ACC112 (cell line): ENCODE measurements around the gene MMP15.
"Not testable (repeated sequence)": the region's sequence is repeated elsewhere in the genome, so short reads cannot be mapped to it uniquely, and the experiment has no call there.

Source experiments
- H2AFZ ChIP-seq: fragments of 200-600 bp; sonication (generic); one replicate; pipeline ENCODE4 v1.6.0; 2017; ENCODE audit warnings: antibody characterized with exemption, low read length; ENCODE audit not compliant: unreplicated experiment
- H3K27ac ChIP-seq: fragments of 200-600 bp; sonication (generic); 2 replicates; pipeline ENCODE4 v1.5.1; 2014; ENCODE audit warnings: low read depth, mild to moderate bottlenecking, antibody characterized with exemption, low read length, moderate library complexity
- H3K27me3 ChIP-seq: fragments of 200-600 bp; sonication (generic); 2 replicates; pipeline ENCODE4 v1.6.1; 2014; ENCODE audit warnings: mild to moderate bottlenecking, antibody characterized with exemption, low read length, moderate library complexity, mixed read lengths; ENCODE audit not compliant: insufficient read depth
- H3K36me3 ChIP-seq: fragments of 200-600 bp; sonication (generic); 2 replicates; pipeline ENCODE4 v1.6.1; 2016; ENCODE audit warnings: mild to moderate bottlenecking, antibody characterized with exemption, low read length, moderate library complexity, mixed read lengths; ENCODE audit not compliant: insufficient read depth
- H3K4me1 ChIP-seq: fragments of 200-600 bp; sonication (generic); one replicate; pipeline ENCODE4 v1.6.1; 2016; ENCODE audit warnings: low read length, mixed read lengths; ENCODE audit not compliant: insufficient read depth, unreplicated experiment, control insufficient read depth
- H3K4me3 ChIP-seq: fragments of 200-600 bp; sonication (generic); 2 replicates; pipeline ENCODE4 v1.5.1; 2014; ENCODE audit warnings: mild to moderate bottlenecking, low read depth, low read length
- H3K79me2 ChIP-seq: fragments of 200-600 bp; sonication (generic); one replicate; pipeline ENCODE4 v1.6.0; 2016; ENCODE audit warnings: low read length; ENCODE audit not compliant: control insufficient read depth, unreplicated experiment, insufficient read depth

The MMP15 gene

GRCh38 chr16:58053682-58054005 is 28.1 kb downstream of the MMP15 start:
- Histone ChIP-seq H3K4me3 (no peak overlapping the region), H3K4me1 (no peaks in the 10 kb centered on the region), H3K27ac (no peak overlapping the region), H3K36me3 (no peaks in the 10 kb centered on the region), H2AFZ (no peak overlapping the region), H3K27me3 (peaks cover 21% of the 10 kb centered on the region), H3K79me2 (no peaks in the 10 kb centered on the region)

DNA sequence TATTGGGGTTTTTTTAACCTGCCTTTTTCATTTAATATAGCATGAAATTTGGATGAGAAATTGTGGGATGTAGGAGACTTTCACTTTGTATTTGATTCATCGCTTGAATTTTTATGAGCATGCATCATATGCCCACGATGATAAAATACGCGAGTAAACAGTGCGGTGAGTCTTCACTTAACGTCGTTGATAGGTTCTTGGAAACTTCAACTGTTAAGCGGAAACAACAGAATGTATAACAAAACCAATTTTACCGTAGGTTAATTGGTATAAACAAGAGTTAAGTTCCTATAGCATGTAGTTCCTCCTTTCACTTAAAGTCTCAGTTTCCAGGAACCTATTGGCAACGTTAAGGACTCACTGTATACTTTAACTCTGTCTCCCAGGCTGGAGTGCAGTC is 28.7 kb downstream of the MMP15 start:
- H3K36me3 ChIP-seq = no peaks in the 10 kb centered on the region
- no peaks in the 10 kb centered on the region for H3K4me1 ChIP-seq
- peaks cover 21% of the 10 kb centered on the region for H3K27me3 ChIP-seq
- H3K27ac ChIP-seq = no peak overlapping the region
- H3K79me2 ChIP-seq = no peaks in the 10 kb centered on the region
- no peak overlapping the region for H2AFZ ChIP-seq
- no peak overlapping the region for H3K4me3 ChIP-seq

- Histone ChIP-seq H3K79me2 (no peaks in the 10 kb centered on the region), H2AFZ (no peak overlapping the region), H3K4me1 (no peaks in the 10 kb centered on the region), H3K27ac (no peak overlapping the region), H3K4me3 (no peak overlapping the region), H3K36me3 (no peaks in the 10 kb centered on the region), H3K27me3 (peaks cover 21% of the 10 kb centered on the region)
These were observed 31.0 kb downstream of the MMP15 start for GRCh38 chr16:58056580-58056979.

GRCh38 chr16:58057121-58057520 is 31.6 kb downstream of the MMP15 start:
- H3K27ac ChIP-seq = no peak overlapping the region
- no peak overlapping the region for H2AFZ ChIP-seq
- peaks cover 21% of the 10 kb centered on the region for H3K27me3 ChIP-seq
- H3K4me1 ChIP-seq = no peaks in the 10 kb centered on the region
- H3K79me2 ChIP-seq = no peaks in the 10 kb centered on the region
- H3K36me3 ChIP-seq = no peaks in the 10 kb centered on the region
- no peak overlapping the region for H3K4me3 ChIP-seq

GRCh38 chr16:58057784-58058183 is 32.2 kb downstream of the MMP15 start:
- Histone ChIP-seq H3K27ac (no peak overlapping the region), H2AFZ (no peak overlapping the region), H3K79me2 (no peaks in the 10 kb centered on the region), H3K36me3 (no peaks in the 10 kb centered on the region), H3K4me3 (no peak overlapping the region), H3K27me3 (peaks cover 21% of the 10 kb centered on the region), H3K4me1 (no peaks in the 10 kb centered on the region)

- no peak overlapping the region for H2AFZ ChIP-seq
- peaks cover 6% of the 10 kb centered on the region; the same call in 1 of the 2 replicates for H3K27me3 ChIP-seq
These were observed 37.3 kb downstream of the MMP15 start for GRCh38 chr16:58062821-58063220.

GRCh38 chr16:58063377-58064076 is 38.0 kb downstream of the MMP15 start:
- Histone ChIP-seq H2AFZ (no peak overlapping the region), H3K27ac (no peak overlapping the region), H3K36me3 (no peaks in the 10 kb centered on the region), H3K4me3 (no peak overlapping the region), H3K27me3 (no peaks in the 10 kb centered on the region; the same call in 1 of the 2 replicates), H3K4me1 (no peaks in the 10 kb centered on the region), H3K79me2 (no peaks in the 10 kb centered on the region)

More at GRCh38 chr16:58062821-58063220, 37.3 kb downstream of the MMP15 start:
- H3K36me3 ChIP-seq = no peaks in the 10 kb centered on the region
- no peaks in the 10 kb centered on the region for H3K4me1 ChIP-seq
- no peak overlapping the region for H3K4me3 ChIP-seq
- H3K79me2 ChIP-seq = no peaks in the 10 kb centered on the region
- H3K27ac ChIP-seq = no peak overlapping the region

- Histone ChIP-seq H3K79me2 (no peaks in the 10 kb centered on the region), H3K4me1 (no peaks in the 10 kb centered on the region), H3K4me3 (no peak overlapping the region), H2AFZ (no peak overlapping the region), H3K27ac (no peak overlapping the region), H3K36me3 (no peaks in the 10 kb centered on the region), H3K27me3 (no peaks in the 10 kb centered on the region)
These were observed 45.0 kb downstream of the MMP15 start for GRCh38 chr16:58070585-58070984.

DNA sequence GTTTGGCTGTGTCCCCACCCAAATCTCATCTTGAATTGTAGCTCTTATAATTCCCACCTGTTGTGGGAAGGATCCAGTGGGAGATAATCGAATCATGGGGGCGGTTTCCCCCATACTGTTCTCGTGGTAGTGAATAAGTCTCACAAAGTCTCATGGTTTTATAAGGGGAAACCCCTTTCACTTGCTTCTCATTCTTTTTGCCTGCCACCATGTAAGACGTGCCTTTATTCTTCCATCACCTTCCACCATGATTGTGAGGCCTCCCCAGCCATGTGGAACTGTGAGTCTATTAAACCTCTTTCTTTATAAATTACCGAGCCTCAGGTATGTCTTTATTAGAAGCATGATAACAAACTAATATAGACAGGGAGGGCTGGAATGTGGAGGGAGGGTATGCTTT is 46.6 kb downstream of the MMP15 start:
- H3K79me2 ChIP-seq, H3K36me3 ChIP-seq, H3K4me1 ChIP-seq: not testable (repeated sequence)

DNA sequence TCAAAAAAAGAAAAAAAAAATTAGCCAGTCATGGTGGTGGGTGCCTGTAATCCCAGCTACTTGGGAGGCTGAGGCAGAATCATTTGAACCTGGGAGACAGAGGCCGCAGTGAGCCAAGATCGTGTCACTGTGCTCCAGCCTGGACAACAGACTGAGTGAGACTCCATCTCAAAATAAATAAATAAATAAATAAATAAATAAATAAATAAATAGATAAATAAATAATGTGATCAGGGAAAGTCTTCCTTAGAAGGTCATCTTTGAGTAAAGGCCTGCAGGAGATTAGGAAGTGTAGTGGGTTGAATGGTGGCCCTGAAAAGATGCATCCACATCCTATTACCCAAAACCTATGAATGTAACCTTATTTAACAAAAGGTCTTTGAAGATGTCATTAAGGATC is 47.5 kb downstream of the MMP15 start:
- not testable (repeated sequence) for H2AFZ ChIP-seq, H3K27ac ChIP-seq, H3K27me3 ChIP-seq, H3K4me3 ChIP-seq, H3K36me3 ChIP-seq, H3K4me1 ChIP-seq, H3K79me2 ChIP-seq

More for the DNA sequence above, 46.6 kb downstream of the MMP15 start:
- H2AFZ ChIP-seq, H3K27me3 ChIP-seq, H3K27ac ChIP-seq, H3K4me3 ChIP-seq: not testable (repeated sequence)

- Histone ChIP-seq H3K27ac (no peak overlapping the region), H3K27me3 (no peaks in the 10 kb centered on the region; the same call in 1 of the 2 replicates), H2AFZ (no peak overlapping the region), H3K36me3 (no peaks in the 10 kb centered on the region), H3K4me3 (no peak overlapping the region), H3K4me1 (no peaks in the 10 kb centered on the region), H3K79me2 (no peaks in the 10 kb centered on the region)
These were observed 49.1 kb downstream of the MMP15 start for GRCh38 chr16:58074657-58075056.
